ENCODE results near the gene MASP2.
"Not testable (repeated sequence)": the region's sequence is repeated elsewhere in the genome, so short reads cannot be mapped to it uniquely, and the experiment has no call there.

Gene MASP2

GRCh38 chr1:11046625-11047365 is at the start of gene MASP2:
Gene MASP2 (minus strand): TSS chr1:11047239. CDS start chr1:11047207, 32 bp downstream.
- Histone ChIP-seq H3K4me2 (ENCODE audit: low read depth, low read length, poor library complexity, severe bottlenecking) (no peak within 1 kb of the TSS), H3F3A (ENCODE audit: low read depth) (no peaks in the 10 kb centered on the region), H3K79me2 (ENCODE audit: insufficient read depth, low read length) (no peaks in the 10 kb centered on the region)

GRCh38 chr1:11083784-11084183 is 36.7 kb upstream of the MASP2 start:
- H3K4me1 ChIP-seq (ENCODE audit: insufficient read depth, low read length, poor library complexity, severe bottlenecking); H3K79me2 ChIP-seq (ENCODE audit: insufficient read depth, low read length); H3K9ac ChIP-seq (ENCODE audit: low read depth, low read length, poor library complexity, severe bottlenecking); H4K20me1 ChIP-seq (ENCODE audit: insufficient read depth, low read length, poor library complexity, severe bottlenecking); H3K9me3 ChIP-seq (ENCODE audit: insufficient read depth, low read depth, low read length); H3K4me3 ChIP-seq (ENCODE audit: low read length, poor library complexity, severe bottlenecking); H3F3A ChIP-seq (ENCODE audit: low read depth); H3K4me2 ChIP-seq (ENCODE audit: low read depth, low read length, poor library complexity, severe bottlenecking); H3K27me3 ChIP-seq (ENCODE audit: insufficient read depth, low read length, poor library complexity, severe bottlenecking); H3K9me2 ChIP-seq (replicated peaks; ENCODE audit: low read depth, low read length); H2AFZ ChIP-seq (ENCODE audit: low read length): not testable (repeated sequence)
- peaks cover 50% of the 10 kb centered on the region; the same call in 1 of the 2 replicates for H3K36me3 ChIP-seq (ENCODE audit: insufficient read depth, low read length)

More at GRCh38 chr1:11046625-11047365, at the start of gene MASP2:
- Histone ChIP-seq H3K36me3 (ENCODE audit: insufficient read depth, low read length) (no peaks in the 10 kb centered on the region), H3K9ac (ENCODE audit: low read depth, low read length, poor library complexity, severe bottlenecking) (no peak within 1 kb of the TSS), H3K9me3 (ENCODE audit: insufficient read depth, low read depth, low read length) (no peaks in the 10 kb centered on the region), H4K20me1 (ENCODE audit: insufficient read depth, low read length, poor library complexity, severe bottlenecking) (no peaks in the 10 kb centered on the region), H3K4me3 (ENCODE audit: low read length, poor library complexity, severe bottlenecking) (no peak within 1 kb of the TSS), H3K4me1 (ENCODE audit: insufficient read depth, low read length, poor library complexity, severe bottlenecking) (no peaks in the 10 kb centered on the region), H3K27me3 (ENCODE audit: insufficient read depth, low read length, poor library complexity, severe bottlenecking) (no peaks in the 10 kb centered on the region), H3K9me2 (replicated peaks; ENCODE audit: low read depth, low read length) (no peaks in the 10 kb centered on the region), H2AFZ (ENCODE audit: low read length) (no peak within 1 kb of the TSS)
- no peak for TF ChIP-seq EZH2phosphoT487 (IDR thresholded peaks at IDR 0.05; ENCODE audit: borderline replicate concordance)

- Histone ChIP-seq H3K4me3 (ENCODE audit: low read length, poor library complexity, severe bottlenecking) (no peak overlapping the region), H3K4me1 (ENCODE audit: insufficient read depth, low read length, poor library complexity, severe bottlenecking) (no peaks in the 10 kb centered on the region), H3K9ac (ENCODE audit: low read depth, low read length, poor library complexity, severe bottlenecking) (no peak overlapping the region), H3K27me3 (ENCODE audit: insufficient read depth, low read length, poor library complexity, severe bottlenecking) (no peaks in the 10 kb centered on the region), H3K9me2 (replicated peaks; ENCODE audit: low read depth, low read length) (no peaks in the 10 kb centered on the region), H3K36me3 (ENCODE audit: insufficient read depth, low read length) (peaks cover 56% of the 10 kb centered on the region; the same call in 1 of the 2 replicates), H2AFZ (ENCODE audit: low read length) (no peak overlapping the region), H3K79me2 (ENCODE audit: insufficient read depth, low read length) (no peaks in the 10 kb centered on the region), H3F3A (ENCODE audit: low read depth) (no peaks in the 10 kb centered on the region), H3K4me2 (ENCODE audit: low read depth, low read length, poor library complexity, severe bottlenecking) (no peak overlapping the region), H4K20me1 (ENCODE audit: insufficient read depth, low read length, poor library complexity, severe bottlenecking) (no peaks in the 10 kb centered on the region), H3K9me3 (ENCODE audit: insufficient read depth, low read depth, low read length) (no peaks in the 10 kb centered on the region)
- no peak for TF ChIP-seq CTCF (conservative IDR thresholded peaks at IDR 0.05; ENCODE audit: low read length)
- no peak for TF ChIP-seq EZH2phosphoT487 (IDR thresholded peaks at IDR 0.05; ENCODE audit: borderline replicate concordance)
These were observed 33.9 kb upstream of the MASP2 start for GRCh38 chr1:11080931-11081330.

GRCh38 chr1:11078631-11079030 is 31.6 kb upstream of the MASP2 start:
- Histone ChIP-seq H3F3A (ENCODE audit: low read depth) (no peaks in the 10 kb centered on the region), H2AFZ (ENCODE audit: low read length) (no peak overlapping the region), H3K27me3 (ENCODE audit: insufficient read depth, low read length, poor library complexity, severe bottlenecking) (no peaks in the 10 kb centered on the region), H3K9me3 (ENCODE audit: insufficient read depth, low read depth, low read length) (no peaks in the 10 kb centered on the region), H3K4me2 (ENCODE audit: low read depth, low read length, poor library complexity, severe bottlenecking) (no peak overlapping the region), H3K9ac (ENCODE audit: low read depth, low read length, poor library complexity, severe bottlenecking) (no peak overlapping the region), H3K36me3 (ENCODE audit: insufficient read depth, low read length) (peaks cover 73% of the 10 kb centered on the region; the same call in 1 of the 2 replicates), H4K20me1 (ENCODE audit: insufficient read depth, low read length, poor library complexity, severe bottlenecking) (no peaks in the 10 kb centered on the region), H3K9me2 (replicated peaks; ENCODE audit: low read depth, low read length) (no peaks in the 10 kb centered on the region), H3K79me2 (ENCODE audit: insufficient read depth, low read length) (no peaks in the 10 kb centered on the region), H3K4me1 (ENCODE audit: insufficient read depth, low read length, poor library complexity, severe bottlenecking) (no peaks in the 10 kb centered on the region), H3K4me3 (ENCODE audit: low read length, poor library complexity, severe bottlenecking) (no peak overlapping the region)
- no peak for TF ChIP-seq EZH2phosphoT487 (IDR thresholded peaks at IDR 0.05; ENCODE audit: borderline replicate concordance)
- no peak for TF ChIP-seq CTCF (conservative IDR thresholded peaks at IDR 0.05; ENCODE audit: low read length)

GRCh38 chr1:11073398-11073797 is 26.4 kb upstream of the MASP2 start:
- H3K4me2 ChIP-seq (ENCODE audit: low read depth, low read length, poor library complexity, severe bottlenecking); H3K27me3 ChIP-seq (ENCODE audit: insufficient read depth, low read length, poor library complexity, severe bottlenecking); H3K79me2 ChIP-seq (ENCODE audit: insufficient read depth, low read length); H3K9me3 ChIP-seq (ENCODE audit: insufficient read depth, low read depth, low read length); H3K9me2 ChIP-seq (replicated peaks; ENCODE audit: low read depth, low read length); H4K20me1 ChIP-seq (ENCODE audit: insufficient read depth, low read length, poor library complexity, severe bottlenecking); H2AFZ ChIP-seq (ENCODE audit: low read length); H3F3A ChIP-seq (ENCODE audit: low read depth); H3K9ac ChIP-seq (ENCODE audit: low read depth, low read length, poor library complexity, severe bottlenecking); H3K4me3 ChIP-seq (ENCODE audit: low read length, poor library complexity, severe bottlenecking): not testable (repeated sequence)
- H3K36me3 ChIP-seq (ENCODE audit: insufficient read depth, low read length), result peaks cover 80% of the 10 kb centered on the region; the same call in 1 of the 2 replicates
- H3K4me1 ChIP-seq (ENCODE audit: insufficient read depth, low read length, poor library complexity, severe bottlenecking), result peaks cover 16% of the 10 kb centered on the region
